Posterior cingulate gyrus (tissue), 11 donors: ENCODE data around the gene AGAP3.

Source experiments
- DNase-seq, 10 donors: peaks; one replicate each; pipeline versions ENCODE4 v3.0.0 to v3.0.0-alpha.2; 2020 to 2021; ENCODE audit warnings: mixed read lengths in 3 of 10
- intact Hi-C: fragments of 100-400 bp; cut with DNase I; formaldehyde crosslinking; loops from one replicate; pipeline ENCODE4 v1.15.1; 2023

The AGAP3 gene

GRCh38 chr7:151083824-151084160, 2.5 kb upstream of the AGAP3 start:
- intact Hi-C loops, result loop anchor here (5.0 kb wide), 1 partner anchor 39 kb away; no protein-coding TSS in a partner anchor
- peak in 1 of 10 donors; percentile 11 for DNase-seq

GRCh38 chr7:151085329-151085690, 965 bp upstream of the AGAP3 start:
- intact Hi-C loops, result no loop called here
- DNase-seq, result no peak

GRCh38 chr7:151086802-151087244, 548 bp downstream of the AGAP3 start:
- peak in 2 of 10 donors; percentile 79 to 83 for DNase-seq
- intact Hi-C loops, result loop anchor here (1.0 to 2.0 kb wide), 2 partner anchors 29 to 58 kb away; partner anchors contain the start of gene ABCB8

- peak in 8 of 10 donors; percentile 31 to 95 (median 65) for DNase-seq
These were observed 1.2 kb downstream of the AGAP3 start for GRCh38 chr7:151087245-151088018.

GRCh38 chr7:151088019-151088855, 2.0 kb downstream of the AGAP3 start:
- DNase-seq, result no peak
- intact Hi-C loops, result no loop called here

More at GRCh38 chr7:151087245-151088018, 1.2 kb downstream of the AGAP3 start:
- intact Hi-C loops, result loop anchor here (2.0 kb wide), 1 partner anchor 59 kb away; the partner anchor contains the start of gene ABCB8

- intact Hi-C loops, result no loop called here
- peak in 3 of 10 donors; percentile 36 to 89 (median 87) for DNase-seq
These were observed 2.8 kb downstream of the AGAP3 start for GRCh38 chr7:151088856-151089699.

- peak in 1 of 10 donors; percentile 85 for DNase-seq
These were observed 3.8 kb downstream of the AGAP3 start for GRCh38 chr7:151089893-151090730.

GRCh38 chr7:151091003-151091402, 4.7 kb downstream of the AGAP3 start:
- no peak for DNase-seq
- intact Hi-C loops, result no loop called here

More at GRCh38 chr7:151089893-151090730, 3.8 kb downstream of the AGAP3 start:
- intact Hi-C loops, result no loop called here

- intact Hi-C loops, result no loop called here
- no peak for DNase-seq
These were observed 5.2 kb downstream of the AGAP3 start for GRCh38 chr7:151091431-151091830.

GRCh38 chr7:151091988-151092387, 5.7 kb downstream of the AGAP3 start:
- DNase-seq, result no peak
- intact Hi-C loops, result no loop called here

- intact Hi-C loops, result no loop called here
- no peak for DNase-seq
These were observed 7.5 kb downstream of the AGAP3 start for GRCh38 chr7:151093748-151094147.

GRCh38 chr7:151094675-151095074, 8.4 kb downstream of the AGAP3 start:
- no peak for DNase-seq

GRCh38 chr7:151095123-151095797, 9.0 kb downstream of the AGAP3 start:
- DNase-seq, result peak in 1 of 10 donors; percentile 87
- intact Hi-C loops, result no loop called here

More at GRCh38 chr7:151094675-151095074, 8.4 kb downstream of the AGAP3 start:
- intact Hi-C loops, result no loop called here

GRCh38 chr7:151095828-151096475, 9.7 kb downstream of the AGAP3 start:
- DNase-seq, result peak in 1 of 10 donors; percentile 89
- intact Hi-C loops, result no loop called here

GRCh38 chr7:151099486-151100211, 13.4 kb downstream of the AGAP3 start:
- no peak for DNase-seq
- intact Hi-C loops, result no loop called here

GRCh38 chr7:151100921-151101320, 14.6 kb downstream of the AGAP3 start:
- intact Hi-C loops, result no loop called here
- no peak for DNase-seq

GRCh38 chr7:151101621-151102396, 15.5 kb downstream of the AGAP3 start:
- intact Hi-C loops, result no loop called here
- no peak for DNase-seq
